Measurements from ENCODE around the gene FANCB. TPM values are rescaled to one million over a fixed set of nuclear protein-coding genes. Genes with fewer than 3 reads are reported as not detected.

Gene FANCB
- total RNA-seq, 1 experiment from 2014 or later: 12.3 TPM

GRCh38 chrX:14817571-14817970 lies 55.3 kb downstream of the FANCB start:
- Mint-ChIP-seq H3K36me3 (peaks cover 4% of the 10 kb centered on the region; the same call in 1 of the 2 replicates), H3K27me3 (ENCODE audit: low read depth) (no peaks in the 10 kb centered on the region), H3K27ac (no peak overlapping the region), H3K4me1 (peaks cover 8% of the 10 kb centered on the region), H3K4me3 (no peak overlapping the region), H3K9me3 (peaks cover 8% of the 10 kb centered on the region)
- ATAC-seq (no peak), DNase-seq (ENCODE audit: low spot score) (no peak)
- POLR2A ChIA-PET: no interaction called here
- TF ChIP-seq FOXP4 (CRISPR knock-in tag; IDR thresholded peaks at IDR 0.05) (no peak), NFATC4 (CRISPR knock-in tag; IDR thresholded peaks at IDR 0.05) (no peak), GABPB1 (CRISPR knock-in tag; IDR thresholded peaks at IDR 0.05) (no peak)
- CTCF ChIA-PET: no interaction called here

GRCh38 chrX:14802943-14803710 lies 69.7 kb downstream of the FANCB start:
- ATAC-seq (no peak), DNase-seq (ENCODE audit: low spot score) (no peak)
- TF ChIP-seq ZSCAN18 (CRISPR knock-in tag; IDR thresholded peaks at IDR 0.05) (no peak), SMAD3 (CRISPR knock-in tag; IDR thresholded peaks at IDR 0.05; ENCODE audit: borderline replicate concordance) (no peak), RELA (CRISPR knock-in tag; IDR thresholded peaks at IDR 0.05; ENCODE audit: borderline replicate concordance) (no peak), SP1 (CRISPR knock-in tag; conservative IDR thresholded peaks at IDR 0.05) (no peak), FOXP1 (CRISPR knock-in tag; IDR thresholded peaks at IDR 0.05; ENCODE audit: borderline replicate concordance) (no peak), OVOL2 (CRISPR knock-in tag; IDR thresholded peaks at IDR 0.05; ENCODE audit: borderline replicate concordance) (no peak), TP53 (CRISPR knock-in tag; IDR thresholded peaks at IDR 0.05) (no peak), ETV6 (CRISPR knock-in tag; IDR thresholded peaks at IDR 0.05) (no peak)
- CTCF ChIA-PET: no interaction called here
- Mint-ChIP-seq H3K36me3 (peaks cover 9% of the 10 kb centered on the region), H3K4me3 (no peak overlapping the region), H3K4me1 (0 out of 2 replicates have a peak, but pooled peaks cover 3% of the 10 kb centered on the region), H3K27me3 (ENCODE audit: low read depth) (no peaks in the 10 kb centered on the region), H3K9me3 (peaks cover 20% of the 10 kb centered on the region), H3K27ac (no peak overlapping the region)
- POLR2A ChIA-PET: no interaction called here

GRCh38 chrX:14801136-14801535 lies 71.7 kb downstream of the FANCB start:
- DNase-seq (ENCODE audit: low spot score): no peak
- no peak overlapping the region for H3K27ac Mint-ChIP-seq
- TF ChIP-seq ZNF121 (CRISPR knock-in tag; IDR thresholded peaks at IDR 0.05) (no peak), ZBTB43 (CRISPR knock-in tag; IDR thresholded peaks at IDR 0.05) (no peak), ARID4B (CRISPR knock-in tag; IDR thresholded peaks at IDR 0.05; ENCODE audit: borderline replicate concordance) (no peak), ELF4 (CRISPR knock-in tag; IDR thresholded peaks at IDR 0.05; ENCODE audit: low read depth) (no peak), ZNF138 (CRISPR knock-in tag; conservative IDR thresholded peaks at IDR 0.05) (no peak), NFATC4 (CRISPR knock-in tag; IDR thresholded peaks at IDR 0.05) (no peak), TEAD1 (CRISPR knock-in tag; IDR thresholded peaks at IDR 0.05) (no peak), ETV6 (CRISPR knock-in tag; IDR thresholded peaks at IDR 0.05) (no peak), ZMAT4 (CRISPR knock-in tag; IDR thresholded peaks at IDR 0.05) (no peak), KAT7 (CRISPR knock-in tag; IDR thresholded peaks at IDR 0.05; ENCODE audit: borderline replicate concordance) (no peak), SMAD3 (CRISPR knock-in tag; IDR thresholded peaks at IDR 0.05; ENCODE audit: borderline replicate concordance) (no peak), ZNF263 (CRISPR knock-in tag; IDR thresholded peaks at IDR 0.05; ENCODE audit: low read depth) (no peak)
- H3K4me1 Mint-ChIP-seq: 0 out of 2 replicates have a peak, but pooled peaks cover 3% of the 10 kb centered on the region
- ATAC-seq: no peak
- H3K9me3 Mint-ChIP-seq: peaks cover 13% of the 10 kb centered on the region
- H3K4me3 Mint-ChIP-seq: no peak overlapping the region
- H3K36me3 Mint-ChIP-seq: peaks cover 4% of the 10 kb centered on the region; the same call in 1 of the 2 replicates
- ChIA-PET CTCF (no interaction called here), POLR2A (no interaction called here)
- H3K27me3 Mint-ChIP-seq (ENCODE audit: low read depth): no peaks in the 10 kb centered on the region

Data from WTC11 (cell line).